SH-SY5Y (cell line): ENCODE results near the gene HLCS.

Source experiments
- GATA2 ChIP-seq: IDR thresholded peaks from 2 replicates; pipeline ENCODE4 v1.6.1; 2011; ENCODE audit warnings: mild to moderate bottlenecking, low read depth, low read length
- GATA3 ChIP-seq: IDR thresholded peaks from 2 replicates; pipeline ENCODE4 v1.6.1; 2011; ENCODE audit warnings: low read depth, mild to moderate bottlenecking, low read length, moderate library complexity

DNA sequence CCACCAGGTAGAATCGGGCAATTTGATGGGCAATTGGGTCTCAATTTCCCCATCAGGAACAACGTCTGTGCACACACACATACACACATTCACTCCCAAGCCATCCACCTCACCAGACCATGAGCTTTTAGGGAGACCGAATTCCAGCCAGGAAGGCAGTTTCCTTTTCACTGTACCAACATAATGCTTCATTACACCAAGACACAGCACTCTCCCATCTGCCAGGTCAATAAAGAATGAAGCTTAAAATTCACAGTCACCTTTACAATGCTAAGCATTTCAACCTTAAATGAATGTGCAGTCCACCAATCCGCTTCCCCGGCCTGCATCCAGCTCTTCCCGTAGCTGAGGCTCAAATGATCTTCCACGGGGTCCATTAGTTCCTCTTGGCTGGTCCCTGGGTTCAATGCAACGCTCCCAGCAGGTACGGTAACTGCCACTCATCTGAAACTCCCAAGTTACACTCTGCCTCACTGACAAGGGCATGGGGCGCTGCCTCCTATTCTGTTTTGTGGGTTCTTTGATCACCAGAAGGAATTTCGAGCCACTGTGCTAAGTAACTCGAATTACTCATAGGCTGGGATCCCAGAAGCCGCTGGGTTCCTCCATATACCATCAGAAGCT, 162.5 kb downstream of the HLCS start:
- TF ChIP-seq GATA3 (no peak), GATA2 (no peak)
